GM18507 (cell line): Measurements from ENCODE around the gene CDK6.
A peak's percentile ranks its signal among the peaks of the same experiment; 100 is the strongest.

ENCODE experiments used
- DNase-seq: peaks from one replicate; pipeline ENCODE4 v3.0.0; 2011; ENCODE audit warnings: low read depth; ENCODE audit not compliant: insufficient read length; ENCODE audit errors: extremely low spot score
- FAIRE-seq: peaks from 2 replicates; lab custom pipeline; 2011; peaks lifted over from hg19 to GRCh38; lab: Jason Lieb, UNC

CDK6 gene

GRCh38 chr7:92698237-92698841, 138.0 kb downstream of the CDK6 start:
- no peak for DNase-seq
- no peak for FAIRE-seq

- FAIRE-seq (no peak), DNase-seq (no peak)
These were observed 139.0 kb downstream of the CDK6 start for GRCh38 chr7:92697414-92697813.

- DNase-seq = no peak
- no peak for FAIRE-seq
These were observed 139.4 kb downstream of the CDK6 start for GRCh38 chr7:92697012-92697411.

- DNase-seq (no peak), FAIRE-seq (no peak)
These were observed 139.8 kb downstream of the CDK6 start for GRCh38 chr7:92696584-92696983.

GRCh38 chr7:92695308-92696261, 140.8 kb downstream of the CDK6 start:
- FAIRE-seq (no peak), DNase-seq (no peak)

- FAIRE-seq (no peak), DNase-seq (no peak)
These were observed 142.2 kb downstream of the CDK6 start for GRCh38 chr7:92694211-92694610.

- FAIRE-seq (no peak), DNase-seq (no peak)
These were observed 142.9 kb downstream of the CDK6 start for GRCh38 chr7:92693519-92693918.

- DNase-seq (no peak), FAIRE-seq (peak; percentile 76)
These were observed 144.8 kb downstream of the CDK6 start for GRCh38 chr7:92691578-92691977.

- FAIRE-seq (no peak), DNase-seq (no peak)
These were observed 151.0 kb downstream of the CDK6 start for GRCh38 chr7:92685136-92686042.

- DNase-seq (no peak), FAIRE-seq (no peak)
These were observed 152.1 kb downstream of the CDK6 start for GRCh38 chr7:92684274-92684673.

- no peak for FAIRE-seq
- no peak for DNase-seq
These were observed 153.4 kb downstream of the CDK6 start for GRCh38 chr7:92682903-92683539.

GRCh38 chr7:92682330-92682729, 154.0 kb downstream of the CDK6 start:
- FAIRE-seq = no peak
- DNase-seq = no peak

- DNase-seq (no peak), FAIRE-seq (no peak)
These were observed 154.7 kb downstream of the CDK6 start for GRCh38 chr7:92681633-92682032.

- FAIRE-seq = no peak
- DNase-seq = no peak
These were observed 155.9 kb downstream of the CDK6 start for GRCh38 chr7:92680442-92680841.

GRCh38 chr7:92678291-92678920, 158.0 kb downstream of the CDK6 start:
- FAIRE-seq = peak; percentile 5
- DNase-seq = no peak

- FAIRE-seq (peak; percentile 67), DNase-seq (no peak)
These were observed 162.0 kb downstream of the CDK6 start for GRCh38 chr7:92674379-92674778.

GRCh38 chr7:92671505-92672169, 164.7 kb downstream of the CDK6 start:
- FAIRE-seq (no peak), DNase-seq (no peak)

- DNase-seq (no peak), FAIRE-seq (no peak)
These were observed 166.0 kb downstream of the CDK6 start for GRCh38 chr7:92670204-92670851.
